Mesothelial cell of epicardium (in vitro differentiated cells): ENCODE measurements around the gene NUTF2. TPM values are rescaled to one million over a fixed set of nuclear protein-coding genes. Genes with fewer than 3 reads are reported as not detected.

Source experiments
- DNase-seq, 2 experiments: peaks; one replicate each; pipeline ENCODE4 v3.0.0; 2021; ENCODE audit warnings: low spot score in 2 of 2; ENCODE audit not compliant: unreplicated experiment in 2 of 2
- H3K27ac Mint-ChIP-seq: 2 replicates; pipeline ENCODE4 v1.8.0; 2021; ENCODE audit warnings: mixed read lengths
- H3K27me3 Mint-ChIP-seq: 2 replicates; pipeline ENCODE4 v1.8.0; 2021; ENCODE audit warnings: low read depth, mixed read lengths
- H3K36me3 Mint-ChIP-seq: 2 replicates; pipeline ENCODE4 v1.8.0; 2021; ENCODE audit warnings: mixed read lengths
- H3K4me1 Mint-ChIP-seq: 2 replicates; pipeline ENCODE4 v1.8.0; 2021; ENCODE audit warnings: mixed read lengths
- H3K4me3 Mint-ChIP-seq: 2 replicates; pipeline ENCODE4 v1.8.0; 2021; ENCODE audit warnings: mild to moderate bottlenecking, moderate library complexity, mixed read lengths
- H3K9me3 Mint-ChIP-seq: 2 replicates; pipeline ENCODE4 v1.8.0; 2021; ENCODE audit warnings: mixed read lengths
- CTCF ChIP-seq: fragments of 200-600 bp; sonication (generic); IDR thresholded peaks from one replicate; pipeline ENCODE4 v1.5.0; 2021; ENCODE audit warnings: antibody characterized with exemption; ENCODE audit not compliant: unreplicated experiment
- total RNA-seq: library from RNA; stranded (reverse); gene quantifications from 3 replicates; pipeline ENCODE4 v1.2.1, GENCODE V29; 2021

Gene NUTF2
- total RNA-seq, 1 donor from 2014 or later, result 130 TPM

GRCh38 chr16:67884684-67885083, 38.0 kb downstream of the NUTF2 start, which contains the start of gene NRN1L:
Gene NRN1L, plus strand, starts transcription at chr16:67884885. Its CDS starts 19 bp downstream, at chr16:67884904.
- Mint-ChIP-seq H3K4me3 (no peak within 1 kb of the TSS), H3K27ac (peak within 1 kb of the TSS; percentile 70), H3K36me3 (peaks cover 26% of the 10 kb centered on the region), H3K27me3 (no peaks in the 10 kb centered on the region), H3K4me1 (peaks cover 6% of the 10 kb centered on the region), H3K9me3 (no peaks in the 10 kb centered on the region)
- TF ChIP-seq CTCF, result no peak
- DNase-seq, result peak; percentile 74 to 85

GRCh38 chr16:67885545-67885944, 38.8 kb downstream of the NUTF2 start:
- Mint-ChIP-seq H3K36me3 (peaks cover 22% of the 10 kb centered on the region), H3K27me3 (no peaks in the 10 kb centered on the region), H3K9me3 (no peaks in the 10 kb centered on the region), H3K4me1 (peaks cover 6% of the 10 kb centered on the region), H3K4me3 (no peak overlapping the region), H3K27ac (no peak overlapping the region)
- TF ChIP-seq CTCF, result no peak
- DNase-seq, result no peak

GRCh38 chr16:67885976-67886375, 39.2 kb downstream of the NUTF2 start:
- Mint-ChIP-seq H3K4me1 (peaks cover 6% of the 10 kb centered on the region), H3K4me3 (no peak overlapping the region), H3K9me3 (no peaks in the 10 kb centered on the region), H3K27ac (no peak overlapping the region), H3K27me3 (no peaks in the 10 kb centered on the region), H3K36me3 (peaks cover 22% of the 10 kb centered on the region)
- no peak for DNase-seq
- TF ChIP-seq CTCF, result no peak

- Mint-ChIP-seq H3K27ac (no peak overlapping the region), H3K36me3 (peaks cover 21% of the 10 kb centered on the region), H3K4me1 (peaks cover 6% of the 10 kb centered on the region), H3K9me3 (no peaks in the 10 kb centered on the region), H3K4me3 (no peak overlapping the region), H3K27me3 (no peaks in the 10 kb centered on the region)
- no peak for TF ChIP-seq CTCF
- no peak for DNase-seq
Observed at GRCh38 chr16:67886387-67886786, 39.7 kb downstream of the NUTF2 start.

GRCh38 chr16:67888331-67888730, 41.6 kb downstream of the NUTF2 start:
- Mint-ChIP-seq H3K27me3 (no peaks in the 10 kb centered on the region), H3K4me1 (peaks cover 13% of the 10 kb centered on the region), H3K4me3 (no peak overlapping the region), H3K27ac (no peak overlapping the region), H3K9me3 (no peaks in the 10 kb centered on the region), H3K36me3 (peaks cover 12% of the 10 kb centered on the region)
- DNase-seq, result no peak
- no peak for TF ChIP-seq CTCF

GRCh38 chr16:67892375-67892774, 45.6 kb downstream of the NUTF2 start:
- peaks cover 17% of the 10 kb centered on the region for H3K4me1 Mint-ChIP-seq

More at GRCh38 chr16:67892375-67892774, 45.6 kb downstream of the NUTF2 start:
- no peak for DNase-seq
- H3K9me3 Mint-ChIP-seq, result no peaks in the 10 kb centered on the region
- H3K4me3 Mint-ChIP-seq, result peak overlapping the region; percentile 98
- H3K27me3 Mint-ChIP-seq, result no peaks in the 10 kb centered on the region
- H3K27ac Mint-ChIP-seq, result peak overlapping the region; percentile 94
- no peak for TF ChIP-seq CTCF
- no peaks in the 10 kb centered on the region for H3K36me3 Mint-ChIP-seq
